HepG2 (cell line): ENCODE results near the gene ZBP1. TPM values are rescaled to one million over a fixed set of nuclear protein-coding genes. Genes with fewer than 3 reads are reported as not detected.

Experiments
- ATAC-seq: fragments of 200-7000 bp; cut with Tn5 transposase; 3 replicates; pipeline ENCODE4 v1.9.1; 2020; ENCODE audit warnings: mild to moderate bottlenecking, moderate library complexity
- BruUV-seq: library from RNA; stranded (reverse); fragments of 400-500 nt; replicated peaks from 2 replicates; lab custom pipeline; 2021; lab: Mats Ljungman, UMichigan
- CTCF ChIA-PET: fragments of 300-600 bp; formaldehyde crosslinking; extraction: SDS; loops from one replicate; lab custom pipeline; 2021; ENCODE audit warnings: low total read pairs, inconsistent platforms, low intra/inter-chr PET ratio; lab: Yijun Ruan, JAX
- POLR2A ChIA-PET: fragments of 350-600 bp; sonication (Branson Sonifier 250); formaldehyde crosslinking; loops from one replicate; lab custom pipeline; 2020; ENCODE audit warnings: antibody characterized with exemption, inconsistent platforms; lab: Yijun Ruan, JAX
- DNase-seq: peaks from one replicate; pipeline ENCODE4 v3.0.0-alpha.2; 2015; ENCODE audit warnings: low spot score
- FAIRE-seq: peaks from 3 replicates; lab custom pipeline; 2011; peaks lifted over from hg19 to GRCh38; lab: Jason Lieb, UNC
- H2AFZ ChIP-seq: one replicate; pipeline ENCODE4 v1.6.1; 2011; ENCODE audit warnings: low read length, inconsistent platforms
- H3K27ac ChIP-seq: fragments of 300-600 bp; 3 replicates; pipeline ENCODE4 v1.8.0; 2011; ENCODE audit warnings: mixed run types, mild to moderate bottlenecking, mixed read lengths, low read length, inconsistent platforms; ENCODE audit not compliant: insufficient read depth; ENCODE audit errors: extremely low read length
- H3K27me3 ChIP-seq, 2 experiments: fragments of 200-600 bp in 1 of 2; 2 replicates in 1 of 2; 3 replicates in 1 of 2; pipeline versions ENCODE4 v1.6.0 to v1.8.0; 2011; ENCODE audit warnings: low read length in 2 of 2, mild to moderate bottlenecking in 2 of 2, moderate library complexity in 2 of 2, inconsistent platforms in 1 of 2; ENCODE audit not compliant: insufficient read depth in 2 of 2, control insufficient read depth in 1 of 2
- H3K36me3 ChIP-seq, 2 experiments: fragments of 200-600 bp in 1 of 2; replicated peaks in 1 of 2; 2 replicates in 1 of 2; 3 replicates in 1 of 2; pipeline versions ENCODE4 v1.5.1 to v1.8.0; 2011; ENCODE audit warnings: low read length in 2 of 2, inconsistent platforms in 1 of 2; ENCODE audit not compliant: insufficient read depth in 2 of 2, control insufficient read depth in 1 of 2
- H3K4me1 ChIP-seq: 2 replicates; pipeline ENCODE4 v1.5.1; 2012; ENCODE audit warnings: low read length, inconsistent platforms; ENCODE audit not compliant: insufficient read depth
- H3K4me2 ChIP-seq: 2 replicates; pipeline ENCODE4 v1.6.0; 2011; ENCODE audit warnings: low read depth, low read length, inconsistent platforms
- H3K4me3 ChIP-seq, 3 experiments: fragments of 200-600 bp in 1 of 3; sonication (generic), shearing (Covaris generic) in 1 of 3; replicated peaks in 1 of 3; 2 replicates each; pipeline ENCODE4 v1.5.1; 2011 to 2016; ENCODE audit warnings: low read length in 3 of 3, inconsistent platforms in 2 of 3, low read depth in 2 of 3, mild to moderate bottlenecking in 2 of 3, control low read depth in 1 of 3, mixed read lengths in 1 of 3; ENCODE audit not compliant: insufficient read depth in 1 of 3
- H3K79me2 ChIP-seq: one replicate; pipeline ENCODE4 v1.6.1; 2011; ENCODE audit warnings: low read length, inconsistent platforms; ENCODE audit not compliant: insufficient read depth
- H3K9ac ChIP-seq: 2 replicates; pipeline ENCODE4 v1.6.0; 2011; ENCODE audit warnings: mild to moderate bottlenecking, low read depth, low read length, inconsistent platforms; ENCODE audit not compliant: insufficient read depth
- H3K9me3 ChIP-seq: 2 replicates; pipeline ENCODE4 v1.5.1; 2012; ENCODE audit warnings: mild to moderate bottlenecking, low read length
- H4K20me1 ChIP-seq: 2 replicates; pipeline ENCODE4 v1.6.0; 2011; ENCODE audit warnings: inconsistent platforms, mild to moderate bottlenecking, low read length, moderate library complexity; ENCODE audit not compliant: insufficient read depth
- ATAD3A ChIP-seq: sonication (generic); formaldehyde crosslinking; IDR thresholded peaks from 2 replicates; pipeline ENCODE4 v1.4.0; 2020; ENCODE audit warnings: missing genetic modification reagents
- ATF5 ChIP-seq: sonication (generic); formaldehyde crosslinking; IDR thresholded peaks from 2 replicates; pipeline ENCODE4 v1.4.0; 2020; ENCODE audit warnings: mild to moderate bottlenecking, low read depth, missing genetic modification reagents
- ATRX ChIP-seq: sonication (generic); formaldehyde crosslinking; IDR thresholded peaks from 2 replicates; pipeline ENCODE4 v1.4.0; 2020; ENCODE audit warnings: missing genetic modification reagents, borderline replicate concordance
- CREB1 ChIP-seq, 2 experiments: fragments of 450-650 bp in 1 of 2; IDR thresholded peaks; 2 replicates each; pipeline ENCODE4 v1.6.1; 2016 to 2017; ENCODE audit warnings: control low read depth in 1 of 2, mild to moderate bottlenecking in 1 of 2, missing compliant biosample characterization in 1 of 2, missing genetic modification characterization in 1 of 2
- DNMT1 ChIP-seq: sonication (generic); formaldehyde crosslinking; IDR thresholded peaks from 2 replicates; pipeline ENCODE4 v1.5.1; 2020; ENCODE audit warnings: mild to moderate bottlenecking, missing genetic modification reagents
- FOXK1 ChIP-seq: sonication (generic); formaldehyde crosslinking; IDR thresholded peaks from 2 replicates; pipeline ENCODE4 v1.4.0; 2020; ENCODE audit warnings: low read depth, missing genetic modification reagents, borderline replicate concordance
- FOXK2 ChIP-seq: fragments of 450-650 bp; IDR thresholded peaks from 2 replicates; pipeline ENCODE4 v1.6.1; 2016
- GMEB2 ChIP-seq: IDR thresholded peaks from 2 replicates; pipeline ENCODE4 v1.6.1; 2016; ENCODE audit warnings: missing biosample characterization, missing genetic modification reagents, low read depth
- HINFP ChIP-seq: sonication (generic); formaldehyde crosslinking; IDR thresholded peaks from 2 replicates; pipeline ENCODE4 v1.4.0; 2020; ENCODE audit warnings: low read depth, mild to moderate bottlenecking, missing genetic modification reagents
- IRF9 ChIP-seq: sonication (generic); formaldehyde crosslinking; IDR thresholded peaks from 2 replicates; pipeline ENCODE4 v1.8.0; 2022; ENCODE audit warnings: missing genetic modification reagents, mild to moderate bottlenecking, borderline replicate concordance
- LBX2 ChIP-seq: sonication (generic); formaldehyde crosslinking; IDR thresholded peaks from 2 replicates; pipeline ENCODE4 v1.5.0; 2020; ENCODE audit warnings: missing genetic modification reagents, mild to moderate bottlenecking, borderline replicate concordance
- MXD4 ChIP-seq: IDR thresholded peaks from 2 replicates; pipeline ENCODE4 v1.6.1; 2016; ENCODE audit warnings: mild to moderate bottlenecking, missing biosample characterization, missing genetic modification reagents
- NFE2L2 ChIP-seq: fragments of 150-350 bp; IDR thresholded peaks from 2 replicates; pipeline ENCODE4 v1.6.1; 2014; ENCODE audit warnings: low read length
- SMAD9 ChIP-seq: sonication (generic); formaldehyde crosslinking; IDR thresholded peaks from 2 replicates; pipeline ENCODE4 v1.5.1; 2020; ENCODE audit warnings: mild to moderate bottlenecking, missing genetic modification reagents
- SP4 ChIP-seq: sonication (generic); formaldehyde crosslinking; IDR thresholded peaks from 2 replicates; pipeline ENCODE4 v1.8.1; 2023; ENCODE audit warnings: mild to moderate bottlenecking, missing genetic modification reagents
- ZIK1 ChIP-seq: sonication (generic); formaldehyde crosslinking; IDR thresholded peaks from 2 replicates; pipeline ENCODE4 v1.5.0; 2020; ENCODE audit warnings: mild to moderate bottlenecking, low read depth, missing genetic modification reagents, borderline replicate concordance
- ZNF205 ChIP-seq: IDR thresholded peaks from 2 replicates; pipeline ENCODE4 v1.6.1; 2018; ENCODE audit warnings: missing biosample characterization, missing genetic modification reagents
- WGBS: methylation state at CpG from one replicate; pipeline ENCODE4 v1.1.6; 2017; ENCODE audit warnings: low lambda C conversion rate; 5-methylcytosine and 5-hydroxymethylcytosine counted together
- in situ Hi-C: cut with HindIII; loops from 2 replicates; pipeline ENCODE4 v1.10.0; 2017; ENCODE audit warnings: low pct_unique_long_range_greater_than_20kb; ENCODE audit not compliant: extremely low pct_ligation_motif_present
- intact Hi-C: fragments of 100-400 bp; cut with micrococcal nuclease; formaldehyde crosslinking; loops from one replicate; pipeline ENCODE4 v1.10.0; 2022; ENCODE audit not compliant: unreplicated experiment
- polyA plus RNA-seq, 8 experiments: library from polyadenylated mRNA; depleted of rRNA in 3 of 8; stranded (reverse) in 7 of 8; unstranded in 1 of 8; fragments of >200 nt; fragmentation: Illumina TruSeq in 4 of 8; extraction: Trizol in 4 of 8; gene quantifications; 2 replicates each; pipeline versions ENCODE4 v1.2.1 to v1.2.3, GENCODE V29; 2011 to 2016; ENCODE audit warnings: low read depth in 4 of 8, missing spikeins in 1 of 8, mixed read lengths in 1 of 8; ENCODE audit not compliant: insufficient read depth in 1 of 8
- total RNA-seq, 5 experiments: library from RNA; depleted of rRNA; stranded (reverse); fragments of >200 nt; fragmentation: Illumina TruSeq; extraction: Trizol; gene quantifications; 2 replicates each; pipeline ENCODE4 v1.2.3, GENCODE V29; 2016; ENCODE audit warnings: low read depth in 1 of 5

The ZBP1 gene
- total and polyA plus RNA-seq, 2 of the 13 experiments (the other 11 are each of a cell fraction or from before 2014, with no cell fraction given): not detected

GRCh38 chr20:57618091-57618763, 2.0 kb downstream of the ZBP1 start:
- POLR2A ChIA-PET: no interaction called here
- no peak for DNase-seq

More at GRCh38 chr20:57618091-57618763, 2.0 kb downstream of the ZBP1 start:
- BruUV-seq: no TSS peak
- Histone ChIP-seq H3K4me1 (no peaks in the 10 kb centered on the region), H3K9me3 (no peaks in the 10 kb centered on the region), H3K79me2 (no peaks in the 10 kb centered on the region), H2AFZ (no peak overlapping the region), H3K27ac (no peak overlapping the region), H4K20me1 (no peaks in the 10 kb centered on the region), H3K4me2 (no peak overlapping the region), H3K9ac (no peak overlapping the region), H3K27me3 (peaks cover 5 to 85% of the 10 kb centered on the region in 2 experiments; a peak in 4 of 5 replicates), H3K4me3 (no peak overlapping the region), H3K36me3 (no peaks in the 10 kb centered on the region)
- ATAC-seq (no peak), FAIRE-seq (no peak)
- TF ChIP-seq GMEB2 (CRISPR knock-in tag): no peak
- TF ChIP-seq FOXK2: no peak
- TF ChIP-seq ZIK1 (CRISPR knock-in tag): no peak
- no peak for TF ChIP-seq LBX2
- TF ChIP-seq IRF9: no peak
- no peak for TF ChIP-seq DNMT1 (CRISPR knock-in tag)
- no peak for TF ChIP-seq SMAD9 (CRISPR knock-in tag)
- no peak for TF ChIP-seq ZNF205
- no peak for TF ChIP-seq ATF5 (CRISPR knock-in tag)
- TF ChIP-seq SP4 (CRISPR knock-in tag): no peak
- TF ChIP-seq NFE2L2: no peak
- TF ChIP-seq HINFP: no peak
- TF ChIP-seq MXD4 (CRISPR knock-in tag): no peak
- TF ChIP-seq FOXK1 (CRISPR knock-in tag): no peak
- no peak for TF ChIP-seq CREB1 (IDR thresholded peaks at IDR 0.05)
- no peak for TF ChIP-seq CREB1 (CRISPR knock-in tag; IDR thresholded peaks at IDR 0.05)
- no peak for TF ChIP-seq ATAD3A (CRISPR knock-in tag)
- no peak for TF ChIP-seq ATRX (CRISPR knock-in tag)
- 10% methylated on average over 14 of the region's 14 CpGs for WGBS
- in situ Hi-C loops (no loop called here), intact Hi-C loops (no loop called here)
- CTCF ChIA-PET: no interaction called here
